Chondrocyte (in vitro differentiated cells): ENCODE data around the gene SYNE3. TPM values are rescaled to one million over a fixed set of nuclear protein-coding genes. Genes with fewer than 3 reads are reported as not detected.

Experiments used
- DNase-seq: peaks from one replicate; pipeline ENCODE4 v3.0.0; 2021; ENCODE audit warnings: mixed read lengths, low spot score
- H3K27ac Mint-ChIP-seq: one replicate; pipeline ENCODE4 v1.8.0; 2021; ENCODE audit warnings: mild to moderate bottlenecking, moderate library complexity, mixed read lengths; ENCODE audit not compliant: unreplicated experiment
- H3K27me3 Mint-ChIP-seq: 2 replicates; pipeline ENCODE4 v1.8.0; 2021; ENCODE audit warnings: low read depth, mixed read lengths
- H3K36me3 Mint-ChIP-seq: 2 replicates; pipeline ENCODE4 v1.8.0; 2021; ENCODE audit warnings: low read depth, mixed read lengths
- H3K4me1 Mint-ChIP-seq: 2 replicates; pipeline ENCODE4 v1.8.0; 2021; ENCODE audit warnings: low read depth, mild to moderate bottlenecking, mixed read lengths
- H3K4me3 Mint-ChIP-seq: one replicate; pipeline ENCODE4 v1.8.0; 2021; ENCODE audit warnings: mild to moderate bottlenecking, moderate library complexity, mixed read lengths; ENCODE audit not compliant: unreplicated experiment
- H3K9me3 Mint-ChIP-seq: 2 replicates; pipeline ENCODE4 v1.8.0; 2021; ENCODE audit warnings: low read depth, mixed read lengths
- CTCF ChIP-seq: fragments of 200-600 bp; sonication (generic); IDR thresholded peaks from 2 replicates; pipeline ENCODE4 v1.5.0; 2021; ENCODE audit warnings: antibody characterized with exemption, mild to moderate bottlenecking, moderate library complexity
- total RNA-seq: library from RNA; stranded (reverse); gene quantifications from 3 replicates; pipeline ENCODE4 v1.2.1, GENCODE V29; 2021

The SYNE3 gene
- total RNA-seq, 1 donor from 2014 or later = 22.3 TPM

DNA sequence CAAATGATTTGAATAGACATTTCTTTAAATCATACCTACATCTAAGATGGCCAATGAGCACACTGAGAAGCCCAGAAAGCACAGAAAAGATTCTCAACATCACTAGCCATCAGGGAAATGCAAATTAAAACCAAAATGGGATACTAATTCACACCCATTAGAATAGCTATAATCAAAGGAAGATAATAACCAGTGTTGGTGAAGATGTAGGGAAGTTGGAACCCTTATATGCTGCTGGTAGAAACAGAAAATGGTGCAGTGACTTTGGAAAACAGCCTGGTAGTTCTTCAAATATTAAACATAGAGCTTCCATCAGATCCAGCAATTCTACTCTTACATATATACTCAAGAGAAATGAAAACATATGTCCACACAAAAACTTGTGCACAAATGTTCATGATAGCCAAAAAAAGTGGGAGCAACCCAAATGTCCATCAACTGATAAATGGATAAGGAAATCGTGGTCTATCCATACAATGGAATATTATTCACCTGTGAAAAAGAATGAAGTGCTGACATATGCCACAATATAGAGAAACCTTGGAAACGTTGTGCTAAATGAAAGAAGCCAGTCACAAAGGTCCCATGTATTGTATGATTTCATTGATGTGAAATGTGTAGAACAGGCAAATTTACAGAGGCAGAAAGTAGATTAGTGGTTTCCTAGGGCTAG is 24.4 kb downstream of the SYNE3 start:
- no peak for TF ChIP-seq CTCF
- H3K27ac Mint-ChIP-seq = no peak overlapping the region
- H3K27me3 Mint-ChIP-seq = no peaks in the 10 kb centered on the region
- peaks cover 6% of the 10 kb centered on the region for H3K9me3 Mint-ChIP-seq
- H3K36me3 Mint-ChIP-seq = no peaks in the 10 kb centered on the region
- H3K4me1 Mint-ChIP-seq = peaks cover 45% of the 10 kb centered on the region
- H3K4me3 Mint-ChIP-seq = no peak overlapping the region
- no peak for DNase-seq

GRCh38 chr14:95490727-95491451 is 25.6 kb downstream of the SYNE3 start:
- Mint-ChIP-seq H3K9me3 (peaks cover 6% of the 10 kb centered on the region), H3K4me1 (peaks cover 38% of the 10 kb centered on the region), H3K36me3 (no peaks in the 10 kb centered on the region), H3K27ac (no peak overlapping the region), H3K27me3 (no peaks in the 10 kb centered on the region), H3K4me3 (no peak overlapping the region)
- no peak for TF ChIP-seq CTCF
- DNase-seq = no peak

DNA sequence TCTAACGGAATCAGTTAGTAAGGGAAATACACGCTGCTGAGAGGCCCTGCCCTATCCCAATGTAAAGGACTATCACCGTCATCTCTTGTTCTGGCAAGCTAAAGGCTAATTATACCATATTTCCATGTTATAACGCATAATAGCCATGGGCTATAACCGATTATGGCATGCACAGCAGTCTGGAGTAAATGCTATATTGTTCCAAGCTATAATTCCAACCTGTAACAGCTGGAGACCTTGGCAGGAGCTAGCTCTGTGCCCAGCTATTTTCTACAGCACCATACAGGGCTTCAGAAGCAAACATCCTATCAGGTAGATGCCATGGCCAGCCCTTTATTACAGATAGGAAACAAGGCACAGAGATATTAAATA is 26.3 kb downstream of the SYNE3 start:
- TF ChIP-seq CTCF = no peak
- peaks cover 45% of the 10 kb centered on the region for H3K4me1 Mint-ChIP-seq

DNA sequence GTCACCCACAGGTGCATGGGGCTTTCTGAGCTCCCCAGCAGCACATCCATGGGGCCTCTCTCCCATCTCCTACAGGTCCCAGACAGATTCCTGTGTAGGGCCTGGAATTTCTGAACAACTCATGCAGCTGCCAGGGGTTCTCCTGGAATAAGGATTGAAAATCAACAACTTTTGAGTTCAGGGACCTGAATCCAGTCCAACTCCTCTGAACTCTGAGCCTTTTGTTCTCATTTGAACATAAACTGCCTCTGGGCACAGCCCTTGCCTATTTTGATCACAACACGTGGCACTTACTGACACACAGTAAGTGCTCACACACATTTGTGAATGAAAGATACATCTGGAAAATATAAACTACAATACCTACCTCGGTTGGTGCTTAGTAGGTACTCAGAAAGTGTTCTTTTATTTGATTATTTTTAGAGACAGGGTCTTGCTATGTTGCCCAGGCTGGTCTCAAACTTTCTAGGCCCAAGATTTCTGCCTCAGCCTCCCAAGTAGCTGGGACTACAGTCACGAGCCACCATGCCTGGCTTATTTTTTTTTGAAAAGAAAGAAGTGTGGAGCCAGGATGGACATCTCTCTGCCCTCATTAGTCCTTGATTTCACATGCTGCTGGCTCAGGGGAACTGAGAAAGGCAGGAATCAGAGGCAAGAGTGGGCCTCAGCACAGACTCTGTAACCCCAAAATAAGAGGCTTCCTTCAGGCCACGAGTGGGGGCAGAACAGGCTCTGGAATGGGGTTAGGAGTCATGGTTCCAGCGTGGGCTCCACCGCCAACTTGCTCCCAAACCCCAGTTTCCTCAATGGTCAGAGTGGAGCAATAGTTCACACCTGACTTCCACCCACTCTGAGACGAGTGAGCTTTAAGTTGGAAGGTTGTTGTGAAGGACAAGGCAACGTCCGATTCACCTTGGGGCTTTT is 27.0 kb downstream of the SYNE3 start:
- Mint-ChIP-seq H3K27ac (peak overlapping the region; percentile 85), H3K9me3 (peaks cover 6% of the 10 kb centered on the region), H3K27me3 (no peaks in the 10 kb centered on the region), H3K4me3 (no peak overlapping the region), H3K4me1 (peaks cover 50% of the 10 kb centered on the region), H3K36me3 (no peaks in the 10 kb centered on the region)
- no peak for TF ChIP-seq CTCF
- no peak for DNase-seq

More for the DNA sequence above, 26.3 kb downstream of the SYNE3 start:
- Mint-ChIP-seq H3K27me3 (no peaks in the 10 kb centered on the region), H3K9me3 (peaks cover 6% of the 10 kb centered on the region), H3K4me3 (no peak overlapping the region), H3K27ac (no peak overlapping the region), H3K36me3 (no peaks in the 10 kb centered on the region)
- no peak for DNase-seq
